Testis (tissue), 3 donors: ENCODE results near the gene LMO2. TPM values are rescaled to one million over a fixed set of nuclear protein-coding genes. Genes with fewer than 3 reads are reported as not detected.

Experiments
- DNase-seq: peaks from one replicate; pipeline ENCODE4 v3.0.0-alpha.2; 2019
- H3K27ac ChIP-seq, 2 donors: fragments of 200-600 bp; sonication (generic); one replicate each; pipeline ENCODE4 v1.5.1; 2019
- H3K27me3 ChIP-seq: fragments of 200-600 bp; sonication (generic); one replicate; pipeline ENCODE4 v1.5.1; 2019
- H3K36me3 ChIP-seq: fragments of 200-600 bp; sonication (generic); one replicate; pipeline ENCODE4 v1.5.1; 2017; ENCODE audit warnings: low read depth; ENCODE audit errors: missing control alignments
- H3K4me1 ChIP-seq: fragments of 200-600 bp; sonication (generic); one replicate; pipeline ENCODE4 v1.5.1; 2019
- H3K4me3 ChIP-seq, 2 donors: fragments of 200-600 bp; sonication (generic); one replicate each; pipeline ENCODE4 v1.5.1; 2017 to 2019
- H3K9me3 ChIP-seq: fragments of 200-600 bp; sonication (generic); one replicate; pipeline ENCODE4 v1.5.1; 2017
- CTCF ChIP-seq, 3 experiments: fragments of 450-650 bp in 2 of 3; fragments of 200-600 bp in 1 of 3; sonication (generic) in 1 of 3; IDR thresholded peaks; one replicate each; pipeline ENCODE4 v1.5.1; 2016 to 2019; ENCODE audit warnings: antibody characterized with exemption in 3 of 3, mild to moderate bottlenecking in 2 of 3, moderate library complexity in 1 of 3
- POLR2A ChIP-seq: fragments of 450-650 bp; IDR thresholded peaks from one replicate; pipeline ENCODE4 v1.6.1; 2017; ENCODE audit warnings: antibody characterized with exemption, mild to moderate bottlenecking, moderate library complexity
- WGBS, 2 donors: methylation state at CpG; one replicate each; pipeline ENCODE4 v1.1.5; 2018; 5-methylcytosine and 5-hydroxymethylcytosine counted together
- intact Hi-C: fragments of 100-400 bp; cut with DNase I; formaldehyde crosslinking; loops from one replicate; pipeline ENCODE4 v1.15.1; 2023; ENCODE audit warnings: low total_unique reads
- polyA plus RNA-seq: library from polyadenylated mRNA; stranded (reverse); fragments of 350-450 nt; fragmentation: Illumina TruSeq; extraction: RNeasy Lipid Tissue Mini Kit (QIAGEN cat#74804); gene quantifications from one replicate; pipeline ENCODE4 v1.2.3, GENCODE V29; 2014; ENCODE audit warnings: low read depth, low replicate concordance; ENCODE audit not compliant: insufficient read depth
- total RNA-seq, 2 donors: library from RNA; depleted of rRNA; stranded (reverse); fragments of >200 nt; gene quantifications; one replicate each; pipeline ENCODE4 v1.2.3, GENCODE V29; 2016

Gene LMO2
- total and polyA plus RNA-seq, 3 donors from 2014 or later, result 6.5 to 18.3 (median 8.1) TPM

DNA sequence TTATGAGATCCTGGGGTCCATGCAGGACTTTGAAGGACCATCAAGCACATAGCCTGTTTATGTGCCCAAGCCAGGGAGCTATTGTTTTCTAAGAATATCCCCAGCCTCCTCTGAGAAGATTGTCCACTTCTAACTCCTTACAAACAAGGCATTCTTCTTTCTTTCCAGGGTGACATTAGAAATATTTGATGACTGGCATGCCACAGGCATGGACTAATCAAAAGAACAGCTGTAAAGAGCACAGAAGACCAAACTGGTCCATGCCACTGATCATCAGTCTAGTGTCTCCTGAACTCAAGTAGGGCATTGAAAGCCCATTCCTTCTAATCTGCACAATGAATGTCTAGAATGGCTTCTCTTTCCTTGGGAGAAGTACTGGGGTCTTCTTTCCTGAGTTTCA lies 24.9 kb upstream of the LMO2 start:
- intact Hi-C loops, result no loop called here
- Histone ChIP-seq H3K4me3 (no peak overlapping the region), H3K27me3 (no peaks in the 10 kb centered on the region), H3K9me3 (no peaks in the 10 kb centered on the region), H3K4me1 (no peaks in the 10 kb centered on the region), H3K27ac (no peak overlapping the region), H3K36me3 (no peaks in the 10 kb centered on the region)
- DNase-seq, result no peak
- no peak for TF ChIP-seq POLR2A
- TF ChIP-seq CTCF (IDR thresholded peaks at IDR 0.05), result no peak

- Histone ChIP-seq H3K4me3 (no peak overlapping the region), H3K27me3 (no peaks in the 10 kb centered on the region), H3K9me3 (no peaks in the 10 kb centered on the region), H3K36me3 (no peaks in the 10 kb centered on the region), H3K4me1 (no peaks in the 10 kb centered on the region), H3K27ac (no peak overlapping the region)
- DNase-seq, result no peak
- TF ChIP-seq CTCF (IDR thresholded peaks at IDR 0.05), result no peak
- no peak for TF ChIP-seq POLR2A
- WGBS, 2 donors, result 90 to 94% methylated on average over 5 of the region's 5 CpGs
- intact Hi-C loops, result no loop called here
These were observed 23.6 kb upstream of the LMO2 start for GRCh38 chr11:33915526-33915925.

DNA sequence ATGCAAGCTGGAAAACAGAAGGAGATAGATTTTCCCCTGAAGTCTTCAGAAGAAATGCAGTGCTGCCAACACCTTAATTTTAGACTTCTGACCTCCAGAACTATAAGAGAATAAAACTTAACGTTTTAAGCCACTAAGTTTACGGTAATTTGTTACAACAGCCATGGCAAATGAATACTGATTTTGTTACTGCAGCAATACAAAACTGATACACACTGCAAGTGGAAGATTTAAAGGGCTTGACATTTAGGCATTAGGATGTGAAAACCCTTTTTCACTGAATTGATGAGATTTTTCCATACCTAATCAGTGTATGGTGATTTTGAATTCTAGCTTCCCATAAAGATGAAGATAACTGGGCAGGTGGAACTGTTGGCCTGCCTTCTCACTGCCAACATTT lies 22.1 kb upstream of the LMO2 start:
- H3K4me1 ChIP-seq, result no peaks in the 10 kb centered on the region
- H3K4me3 ChIP-seq, result no peak overlapping the region
- H3K9me3 ChIP-seq, result no peaks in the 10 kb centered on the region
- H3K27me3 ChIP-seq, result no peaks in the 10 kb centered on the region
- WGBS, 2 donors, result 71 to 93% methylated on average over 2 of the region's 2 CpGs
- no peak for DNase-seq
- TF ChIP-seq POLR2A, result no peak
- no peak for TF ChIP-seq CTCF (IDR thresholded peaks at IDR 0.05)
- H3K36me3 ChIP-seq, result no peaks in the 10 kb centered on the region
- intact Hi-C loops, result no loop called here
- H3K27ac ChIP-seq, result no peak overlapping the region

DNA sequence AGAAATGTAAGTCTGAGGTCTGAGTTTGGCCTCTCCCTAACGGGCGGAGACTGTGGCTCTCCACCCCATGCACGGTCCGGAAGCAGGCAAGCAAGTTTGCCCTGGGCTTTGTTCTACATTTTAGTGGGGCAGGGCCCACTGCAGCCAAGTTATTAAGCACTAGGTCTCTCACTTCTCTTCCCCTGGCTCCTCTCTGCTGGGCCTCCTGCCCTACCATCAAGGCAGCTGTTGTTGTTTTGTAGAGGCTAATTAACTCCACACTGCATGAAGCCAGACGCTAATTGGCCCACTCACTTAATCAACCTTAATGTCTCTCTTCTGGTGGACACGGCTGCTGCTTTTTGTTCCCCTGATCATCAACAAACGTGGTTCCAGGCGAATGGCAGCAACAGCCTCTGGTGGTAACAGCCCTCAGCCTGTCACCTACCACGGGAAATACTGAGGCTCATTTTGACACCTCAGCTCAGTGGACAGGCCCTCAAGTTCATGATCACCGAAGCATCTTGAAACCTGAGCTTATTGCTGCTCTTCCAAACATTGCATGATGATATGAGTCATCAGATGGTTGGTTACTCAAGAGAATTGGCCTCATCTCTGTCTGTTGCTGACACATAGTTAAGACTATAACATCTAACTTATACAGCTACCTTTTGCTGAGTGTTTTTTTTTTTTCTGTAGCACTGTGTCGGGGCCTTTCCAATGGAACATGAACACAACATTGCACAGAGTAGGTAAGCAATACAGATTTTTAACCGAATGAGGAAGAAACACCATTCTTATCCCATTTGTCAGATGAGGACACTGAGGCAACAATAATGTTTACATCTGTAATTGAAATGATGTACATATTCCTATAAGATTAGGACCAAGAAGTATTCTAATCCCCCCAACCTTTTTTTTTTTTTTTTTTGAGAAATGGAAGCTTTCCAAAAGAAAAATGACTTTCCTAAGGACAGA lies 20.8 kb upstream of the LMO2 start:
- Histone ChIP-seq H3K4me3 (no peak overlapping the region), H3K27me3 (no peaks in the 10 kb centered on the region), H3K36me3 (no peaks in the 10 kb centered on the region), H3K9me3 (no peaks in the 10 kb centered on the region), H3K4me1 (no peaks in the 10 kb centered on the region), H3K27ac (no peak overlapping the region)
- intact Hi-C loops, result no loop called here
- TF ChIP-seq CTCF (IDR thresholded peaks at IDR 0.05) (no peak), POLR2A (no peak)
- DNase-seq, result no peak
- 70 to 75% methylated on average over 12 of the region's 12 CpGs for WGBS, 2 donors

DNA sequence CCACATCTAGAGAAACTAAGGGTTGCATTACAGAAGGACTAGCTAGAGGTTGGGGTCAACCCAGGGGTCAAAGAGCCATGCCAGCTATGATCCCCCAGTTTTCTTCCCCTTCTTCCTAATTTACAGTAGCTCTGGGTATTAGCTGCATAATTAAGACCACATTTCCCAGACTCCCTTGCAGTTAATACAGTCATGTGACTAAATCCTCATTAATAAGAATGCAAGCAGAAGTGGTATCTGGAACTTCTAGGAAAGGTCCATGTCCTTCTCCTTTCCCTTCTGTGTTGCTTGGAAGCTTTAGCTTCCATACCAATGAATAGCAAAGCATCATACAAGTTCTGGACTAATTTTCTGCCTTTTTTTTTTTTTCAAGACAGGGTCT lies 19.1 kb upstream of the LMO2 start:
- intact Hi-C loops, result no loop called here
- no peak overlapping the region for H3K4me3 ChIP-seq

More for the DNA sequence above, 19.1 kb upstream of the LMO2 start:
- TF ChIP-seq CTCF (IDR thresholded peaks at IDR 0.05), result no peak
- TF ChIP-seq POLR2A, result no peak
- no peak overlapping the region for H3K27ac ChIP-seq
- H3K36me3 ChIP-seq, result no peaks in the 10 kb centered on the region
- H3K27me3 ChIP-seq, result no peaks in the 10 kb centered on the region
- no peaks in the 10 kb centered on the region for H3K4me1 ChIP-seq
- H3K9me3 ChIP-seq, result no peaks in the 10 kb centered on the region
- no peak for DNase-seq
